ENCODE data around the gene PSEN1. TPM values are rescaled to one million over a fixed set of nuclear protein-coding genes. Genes with fewer than 3 reads are reported as not detected.

The PSEN1 gene
- total and polyA plus RNA-seq, 2 experiments from 2014 or later = 14.6 to 35.7 TPM

- Mint-ChIP-seq H3K9me3 (no peaks in the 10 kb centered on the region; the same call in 2 of the 3 replicates), H3K4me1 (peaks cover 23% of the 10 kb centered on the region), H3K27ac (no peak overlapping the region), H3K4me3 (no peak overlapping the region), H3K36me3 (ENCODE audit: low read depth) (peaks cover 15% of the 10 kb centered on the region), H3K27me3 (ENCODE audit: insufficient read depth, low read depth, poor library complexity) (peaks cover 20% of the 10 kb centered on the region)
- Histone ChIP-seq H3K4me1 (ENCODE audit: insufficient read depth) (peaks cover 29% of the 10 kb centered on the region), H3K4me2 (no peak overlapping the region), H3K9me2 (ENCODE audit: insufficient read depth) (no peaks in the 10 kb centered on the region), H2AFZ (no peak overlapping the region), H3F3A (replicated peaks; ENCODE audit: low read depth) (no peaks in the 10 kb centered on the region; the same call in 1 of the 2 replicates), H3K27me3 (ENCODE audit: insufficient read depth) (peaks cover 32% of the 10 kb centered on the region), H3K4me3 (no peak overlapping the region), H3K36me3 (ENCODE audit: insufficient read depth) (no peaks in the 10 kb centered on the region), H3K27ac (ENCODE audit: low read depth) (no peak overlapping the region), H3K79me2 (replicated peaks; ENCODE audit: insufficient read depth) (0 out of 2 replicates have a peak, but pooled peaks cover 3% of the 10 kb centered on the region), H4K20me1 (replicated peaks; ENCODE audit: insufficient read depth) (peaks cover 3% of the 10 kb centered on the region; the same call in 1 of the 2 replicates)
- no peak for ATAC-seq
- no peak for DNase-seq (ENCODE audit: low spot score)
- TF ChIP-seq STAT1 (IDR thresholded peaks at IDR 0.05; ENCODE audit: unreplicated experiment) (no peak), JUNB (IDR thresholded peaks at IDR 0.05; ENCODE audit: unreplicated experiment) (no peak), ZNF114 (CRISPR knock-in tag; IDR thresholded peaks at IDR 0.05) (no peak), ZNF331 (CRISPR knock-in tag; IDR thresholded peaks at IDR 0.05; ENCODE audit: low read depth) (no peak), CREB1 (CRISPR knock-in tag; IDR thresholded peaks at IDR 0.05; ENCODE audit: low read depth) (no peak), EZH2phosphoT487 (IDR thresholded peaks at IDR 0.05; ENCODE audit: unreplicated experiment) (no peak), NANOG (IDR thresholded peaks at IDR 0.05; ENCODE audit: borderline replicate concordance) (no peak)
- TF ChIP-seq, protein P1, sequence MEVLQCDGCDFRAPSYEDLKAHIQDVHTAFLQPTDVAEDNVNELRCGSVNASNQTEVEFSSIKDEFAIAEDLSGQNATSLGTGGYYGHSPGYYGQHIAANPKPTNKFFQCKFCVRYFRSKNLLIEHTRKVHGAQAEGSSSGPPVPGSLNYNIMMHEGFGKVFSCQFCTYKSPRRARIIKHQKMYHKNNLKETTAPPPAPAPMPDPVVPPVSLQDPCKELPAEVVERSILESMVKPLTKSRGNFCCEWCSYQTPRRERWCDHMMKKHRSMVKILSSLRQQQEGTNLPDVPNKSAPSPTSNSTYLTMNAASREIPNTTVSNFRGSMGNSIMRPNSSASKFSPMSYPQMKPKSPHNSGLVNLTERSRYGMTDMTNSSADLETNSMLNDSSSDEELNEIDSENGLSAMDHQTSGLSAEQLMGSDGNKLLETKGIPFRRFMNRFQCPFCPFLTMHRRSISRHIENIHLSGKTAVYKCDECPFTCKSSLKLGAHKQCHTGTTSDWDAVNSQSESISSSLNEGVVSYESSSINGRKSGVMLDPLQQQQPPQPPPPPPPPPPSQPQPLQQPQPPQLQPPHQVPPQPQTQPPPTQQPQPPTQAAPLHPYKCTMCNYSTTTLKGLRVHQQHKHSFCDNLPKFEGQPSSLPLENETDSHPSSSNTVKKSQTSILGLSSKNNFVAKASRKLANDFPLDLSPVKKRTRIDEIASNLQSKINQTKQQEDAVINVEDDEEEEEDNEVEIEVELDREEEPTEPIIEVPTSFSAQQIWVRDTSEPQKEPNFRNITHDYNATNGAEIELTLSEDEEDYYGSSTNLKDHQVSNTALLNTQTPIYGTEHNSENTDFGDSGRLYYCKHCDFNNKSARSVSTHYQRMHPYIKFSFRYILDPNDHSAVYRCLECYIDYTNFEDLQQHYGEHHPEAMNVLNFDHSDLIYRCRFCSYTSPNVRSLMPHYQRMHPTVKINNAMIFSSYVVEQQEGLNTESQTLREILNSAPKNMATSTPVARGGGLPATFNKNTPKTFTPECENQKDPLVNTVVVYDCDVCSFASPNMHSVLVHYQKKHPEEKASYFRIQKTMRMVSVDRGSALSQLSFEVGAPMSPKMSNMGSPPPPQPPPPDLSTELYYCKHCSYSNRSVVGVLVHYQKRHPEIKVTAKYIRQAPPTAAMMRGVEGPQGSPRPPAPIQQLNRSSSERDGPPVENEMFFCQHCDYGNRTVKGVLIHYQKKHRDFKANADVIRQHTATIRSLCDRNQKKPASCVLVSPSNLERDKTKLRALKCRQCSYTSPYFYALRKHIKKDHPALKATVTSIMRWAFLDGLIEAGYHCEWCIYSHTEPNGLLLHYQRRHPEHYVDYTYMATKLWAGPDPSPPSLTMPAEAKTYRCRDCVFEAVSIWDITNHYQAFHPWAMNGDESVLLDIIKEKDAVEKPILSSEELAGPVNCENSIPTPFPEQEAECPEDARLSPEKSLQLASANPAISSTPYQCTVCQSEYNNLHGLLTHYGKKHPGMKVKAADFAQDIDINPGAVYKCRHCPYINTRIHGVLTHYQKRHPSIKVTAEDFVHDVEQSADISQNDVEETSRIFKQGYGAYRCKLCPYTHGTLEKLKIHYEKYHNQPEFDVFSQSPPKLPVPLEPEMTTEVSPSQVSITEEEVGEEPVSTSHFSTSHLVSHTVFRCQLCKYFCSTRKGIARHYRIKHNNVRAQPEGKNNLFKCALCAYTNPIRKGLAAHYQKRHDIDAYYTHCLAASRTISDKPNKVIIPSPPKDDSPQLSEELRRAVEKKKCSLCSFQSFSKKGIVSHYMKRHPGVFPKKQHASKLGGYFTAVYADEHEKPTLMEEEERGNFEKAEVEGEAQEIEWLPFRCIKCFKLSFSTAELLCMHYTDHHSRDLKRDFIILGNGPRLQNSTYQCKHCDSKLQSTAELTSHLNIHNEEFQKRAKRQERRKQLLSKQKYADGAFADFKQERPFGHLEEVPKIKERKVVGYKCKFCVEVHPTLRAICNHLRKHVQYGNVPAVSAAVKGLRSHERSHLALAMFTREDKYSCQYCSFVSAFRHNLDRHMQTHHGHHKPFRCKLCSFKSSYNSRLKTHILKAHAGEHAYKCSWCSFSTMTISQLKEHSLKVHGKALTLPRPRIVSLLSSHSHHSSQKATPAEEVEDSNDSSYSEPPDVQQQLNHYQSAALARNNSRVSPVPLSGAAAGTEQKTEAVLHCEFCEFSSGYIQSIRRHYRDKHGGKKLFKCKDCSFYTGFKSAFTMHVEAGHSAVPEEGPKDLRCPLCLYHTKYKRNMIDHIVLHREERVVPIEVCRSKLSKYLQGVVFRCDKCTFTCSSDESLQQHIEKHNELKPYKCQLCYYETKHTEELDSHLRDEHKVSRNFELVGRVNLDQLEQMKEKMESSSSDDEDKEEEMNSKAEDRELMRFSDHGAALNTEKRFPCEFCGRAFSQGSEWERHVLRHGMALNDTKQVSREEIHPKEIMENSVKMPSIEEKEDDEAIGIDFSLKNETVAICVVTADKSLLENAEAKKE (CRISPR knock-in tag; IDR thresholded peaks at IDR 0.05) = no peak
- TF ChIP-seq, protein P2, sequence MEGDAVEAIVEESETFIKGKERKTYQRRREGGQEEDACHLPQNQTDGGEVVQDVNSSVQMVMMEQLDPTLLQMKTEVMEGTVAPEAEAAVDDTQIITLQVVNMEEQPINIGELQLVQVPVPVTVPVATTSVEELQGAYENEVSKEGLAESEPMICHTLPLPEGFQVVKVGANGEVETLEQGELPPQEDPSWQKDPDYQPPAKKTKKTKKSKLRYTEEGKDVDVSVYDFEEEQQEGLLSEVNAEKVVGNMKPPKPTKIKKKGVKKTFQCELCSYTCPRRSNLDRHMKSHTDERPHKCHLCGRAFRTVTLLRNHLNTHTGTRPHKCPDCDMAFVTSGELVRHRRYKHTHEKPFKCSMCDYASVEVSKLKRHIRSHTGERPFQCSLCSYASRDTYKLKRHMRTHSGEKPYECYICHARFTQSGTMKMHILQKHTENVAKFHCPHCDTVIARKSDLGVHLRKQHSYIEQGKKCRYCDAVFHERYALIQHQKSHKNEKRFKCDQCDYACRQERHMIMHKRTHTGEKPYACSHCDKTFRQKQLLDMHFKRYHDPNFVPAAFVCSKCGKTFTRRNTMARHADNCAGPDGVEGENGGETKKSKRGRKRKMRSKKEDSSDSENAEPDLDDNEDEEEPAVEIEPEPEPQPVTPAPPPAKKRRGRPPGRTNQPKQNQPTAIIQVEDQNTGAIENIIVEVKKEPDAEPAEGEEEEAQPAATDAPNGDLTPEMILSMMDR (conservative IDR thresholded peaks at IDR 0.05; ENCODE audit: low read depth in 2 of 2) = no peak
Measured at GRCh38 chr14:73243341-73243740, 107.0 kb downstream of the PSEN1 start.
